VCaP (cell line): ENCODE results near the gene GPX1.
A peak's percentile ranks its signal among the peaks of the same experiment; 100 is the strongest.
"Not testable (repeated sequence)": the region's sequence is repeated elsewhere in the genome, so short reads cannot be mapped to it uniquely, and the experiment has no call there.

Source experiments
- H3K27ac ChIP-seq: fragments of 450-650 bp; 2 replicates; pipeline ENCODE4 v1.5.1; 2017
- TF ChIP-seq, protein P1 (sequence below): fragments of 450-650 bp; conservative IDR thresholded peaks from 2 replicates; pipeline ENCODE4 v1.5.1; 2017; ENCODE audit warnings: mild to moderate bottlenecking, moderate library complexity

Gene GPX1

DNA sequence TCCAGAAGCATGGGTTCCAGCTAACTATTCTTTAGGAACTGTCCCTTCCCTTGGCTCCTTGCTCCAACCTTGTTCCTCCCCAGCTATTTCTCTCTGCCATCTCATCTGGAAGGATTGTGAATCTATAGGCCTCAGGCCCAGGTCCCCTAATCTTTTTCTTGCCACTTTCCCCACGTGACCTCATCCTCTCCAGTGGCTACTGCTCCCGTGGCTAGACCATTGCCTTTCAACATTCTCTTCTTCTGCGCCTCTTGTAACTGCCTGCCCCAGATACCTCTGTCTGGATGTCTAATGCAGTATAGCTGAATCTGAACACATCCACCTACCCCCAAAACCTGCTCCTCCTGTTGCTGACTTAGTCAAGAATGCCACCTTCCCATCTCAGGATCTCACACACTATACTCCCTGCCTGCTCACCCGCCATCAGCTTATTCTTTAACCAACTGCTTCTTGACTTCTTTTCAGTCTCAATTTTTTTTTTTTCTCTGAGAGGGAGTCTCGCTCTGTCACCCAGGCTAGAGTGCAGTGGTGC is 5.2 kb downstream of the GPX1 start:
- TF ChIP-seq, protein P1, sequence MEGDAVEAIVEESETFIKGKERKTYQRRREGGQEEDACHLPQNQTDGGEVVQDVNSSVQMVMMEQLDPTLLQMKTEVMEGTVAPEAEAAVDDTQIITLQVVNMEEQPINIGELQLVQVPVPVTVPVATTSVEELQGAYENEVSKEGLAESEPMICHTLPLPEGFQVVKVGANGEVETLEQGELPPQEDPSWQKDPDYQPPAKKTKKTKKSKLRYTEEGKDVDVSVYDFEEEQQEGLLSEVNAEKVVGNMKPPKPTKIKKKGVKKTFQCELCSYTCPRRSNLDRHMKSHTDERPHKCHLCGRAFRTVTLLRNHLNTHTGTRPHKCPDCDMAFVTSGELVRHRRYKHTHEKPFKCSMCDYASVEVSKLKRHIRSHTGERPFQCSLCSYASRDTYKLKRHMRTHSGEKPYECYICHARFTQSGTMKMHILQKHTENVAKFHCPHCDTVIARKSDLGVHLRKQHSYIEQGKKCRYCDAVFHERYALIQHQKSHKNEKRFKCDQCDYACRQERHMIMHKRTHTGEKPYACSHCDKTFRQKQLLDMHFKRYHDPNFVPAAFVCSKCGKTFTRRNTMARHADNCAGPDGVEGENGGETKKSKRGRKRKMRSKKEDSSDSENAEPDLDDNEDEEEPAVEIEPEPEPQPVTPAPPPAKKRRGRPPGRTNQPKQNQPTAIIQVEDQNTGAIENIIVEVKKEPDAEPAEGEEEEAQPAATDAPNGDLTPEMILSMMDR: no peak

DNA sequence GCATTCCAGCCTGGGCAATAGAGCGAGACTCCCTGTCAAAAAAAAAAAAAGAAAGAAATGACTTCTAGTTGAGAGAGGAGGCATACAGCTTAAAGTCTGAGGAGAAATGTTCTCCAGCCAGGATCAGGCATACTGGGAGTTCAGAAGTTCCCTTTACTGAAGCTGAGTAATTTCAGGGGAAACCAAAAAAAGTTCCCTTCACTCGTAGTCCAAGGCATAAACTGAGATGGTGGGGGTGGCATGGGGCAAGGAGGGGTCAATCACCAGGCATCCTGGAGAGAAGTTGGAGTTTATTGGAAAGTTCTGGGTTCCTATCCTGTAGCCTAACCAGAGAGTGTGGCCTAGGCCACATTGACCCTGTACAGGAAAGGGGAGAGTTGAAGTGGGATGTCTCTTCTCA is 5.9 kb downstream of the GPX1 start:
- TF ChIP-seq, protein P1: no peak
- H3K27ac ChIP-seq: no peak overlapping the region

More for the DNA sequence above, 5.2 kb downstream of the GPX1 start:
- no peak overlapping the region for H3K27ac ChIP-seq

DNA sequence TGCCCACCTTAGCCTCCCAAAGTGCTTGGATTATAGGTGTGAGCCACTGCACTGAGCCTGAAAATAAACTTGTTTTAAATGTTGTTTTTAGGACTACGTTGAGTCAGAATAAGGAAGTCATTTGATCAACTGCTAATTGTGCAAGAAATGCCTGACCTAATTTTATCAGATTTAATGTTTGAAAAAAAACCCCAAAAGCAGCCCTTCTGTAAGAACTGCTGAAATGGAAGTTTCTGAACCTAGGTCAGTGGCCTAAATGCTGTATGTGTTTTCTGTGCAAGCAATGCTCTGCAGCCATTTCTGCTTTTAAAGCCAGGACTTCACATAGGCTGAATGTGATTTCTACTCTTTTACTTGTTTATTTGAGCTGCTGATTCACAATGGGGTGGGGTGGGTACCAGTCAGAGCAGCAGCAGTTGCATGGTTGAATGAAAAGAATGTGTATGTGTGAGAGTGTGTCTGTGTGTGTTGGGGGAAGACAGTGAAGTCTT is 6.6 kb downstream of the GPX1 start:
- TF ChIP-seq, protein P1: no peak

DNA sequence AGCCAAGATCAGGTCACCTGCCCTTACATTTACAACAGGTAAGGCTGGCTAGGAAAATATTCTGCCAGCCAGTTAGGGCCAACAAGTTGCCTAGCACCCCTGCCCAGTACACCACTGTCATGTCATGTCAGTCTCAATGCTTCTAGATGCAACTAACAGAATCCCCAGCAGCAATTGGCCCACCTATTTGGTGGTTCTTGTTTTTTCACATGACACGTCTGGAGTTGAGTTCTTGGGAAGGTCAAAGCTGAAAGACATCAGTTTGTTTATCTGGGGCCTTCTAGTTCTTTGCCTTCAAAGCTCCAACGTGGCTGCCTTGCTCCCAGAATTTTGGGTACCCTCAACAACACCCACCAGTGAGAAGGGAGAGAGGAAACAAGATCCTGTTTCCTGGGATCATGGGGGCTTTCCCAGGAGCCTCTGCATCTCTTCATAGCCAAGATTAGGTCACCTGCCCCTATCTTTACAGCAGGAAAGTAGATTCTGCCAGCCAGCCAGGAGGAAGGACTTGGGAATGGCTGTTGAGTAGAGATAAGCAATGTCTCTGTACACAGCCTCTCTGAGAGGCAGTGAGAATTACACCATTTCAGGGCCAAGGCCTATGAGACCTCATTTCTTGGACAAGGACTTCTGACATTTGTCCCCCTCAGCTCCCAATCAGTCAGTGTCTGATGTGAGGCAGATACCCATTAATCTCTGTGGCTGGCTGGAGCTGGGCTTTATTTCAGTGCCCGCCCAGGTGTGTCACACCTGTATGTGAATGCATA is 8.6 kb downstream of the GPX1 start:
- TF ChIP-seq, protein P1: no peak
- H3K27ac ChIP-seq: no peak overlapping the region

More for the DNA sequence above, 6.6 kb downstream of the GPX1 start:
- 0 out of 2 replicates have a peak overlapping the region, but pooled peaks have one; percentile 5 for H3K27ac ChIP-seq

DNA sequence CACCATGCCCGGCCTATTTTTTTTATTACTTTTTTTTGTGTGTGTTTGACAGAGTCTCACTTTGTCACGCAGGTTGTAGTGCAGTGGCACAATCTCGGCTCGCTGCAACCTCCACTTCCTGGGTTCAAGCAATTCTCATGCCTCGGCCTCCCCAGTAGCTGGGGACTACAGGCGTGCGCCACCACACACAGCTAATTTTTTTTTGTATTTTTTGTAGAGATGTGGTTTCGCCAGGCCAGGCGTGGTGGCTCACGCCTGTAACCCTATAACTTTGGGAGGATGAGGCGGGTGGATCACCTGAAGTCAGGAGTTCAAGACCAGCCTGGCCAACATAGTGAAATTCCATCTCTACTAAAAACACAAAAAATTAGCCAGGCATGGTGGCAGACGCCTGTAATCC is 9.8 kb downstream of the GPX1 start:
- not testable (repeated sequence) for H3K27ac ChIP-seq

DNA sequence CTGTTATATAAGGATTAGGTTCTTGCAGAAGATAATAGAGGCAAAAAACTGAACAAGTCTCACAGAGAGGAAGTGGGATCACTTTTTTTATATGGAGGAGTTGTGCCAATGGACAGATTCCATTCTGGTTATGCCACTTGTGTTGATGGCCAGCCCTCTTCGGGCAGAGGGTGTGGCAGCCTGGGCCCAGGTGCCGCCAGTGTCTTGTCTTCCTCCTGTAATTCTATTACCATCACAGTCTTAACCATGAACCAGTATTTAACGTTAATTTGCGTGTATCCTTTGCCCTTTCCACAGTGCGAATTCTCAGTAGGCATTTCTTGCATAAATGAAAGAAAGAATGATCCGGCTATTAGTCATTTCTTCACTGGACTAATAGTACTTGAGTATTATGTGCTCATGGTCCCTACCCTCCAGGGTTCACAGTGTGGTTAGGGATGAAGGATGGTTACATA is 11.3 kb downstream of the GPX1 start:
- TF ChIP-seq, protein P1: no peak
- H3K27ac ChIP-seq: no peak overlapping the region

DNA sequence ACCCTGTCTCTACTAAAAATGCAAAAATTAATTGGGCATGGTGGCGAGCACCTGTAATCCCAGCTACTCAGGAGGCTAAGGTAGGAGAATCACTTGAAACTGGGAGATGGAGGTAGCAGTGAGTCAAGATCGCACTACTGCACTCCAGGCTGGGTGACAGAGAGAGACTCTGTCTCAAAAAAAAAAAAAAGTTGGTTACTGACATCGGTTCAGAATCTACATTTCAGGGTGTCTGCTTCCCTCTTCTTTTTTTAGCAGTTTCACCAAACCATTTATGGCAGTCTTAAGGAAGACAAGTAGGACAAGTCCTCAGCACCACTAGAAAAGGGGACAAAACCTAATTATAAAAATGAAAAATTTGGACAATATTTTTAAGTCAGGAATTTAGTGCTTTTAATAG is 15.0 kb downstream of the GPX1 start:
- TF ChIP-seq, protein P1: no peak
- H3K27ac ChIP-seq: no peak overlapping the region

DNA sequence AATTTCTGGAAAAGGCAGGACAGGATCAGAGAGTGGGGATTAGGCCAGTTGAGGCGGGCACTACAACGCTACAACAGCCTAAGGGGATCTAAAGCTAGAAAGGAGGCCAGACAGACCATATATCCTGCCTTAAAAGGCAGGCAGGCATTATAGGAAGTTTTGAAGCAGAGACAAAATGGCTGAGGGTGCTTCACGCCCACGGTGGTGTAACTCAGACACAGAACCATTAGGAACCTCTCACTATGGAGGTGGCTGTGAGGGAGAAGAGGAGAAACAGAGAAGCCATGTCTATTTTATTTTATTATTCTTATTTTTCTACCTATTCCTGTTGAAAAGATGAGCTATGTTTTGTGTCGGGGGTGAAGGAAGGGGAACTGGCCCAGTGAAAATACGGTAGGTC is 16.2 kb downstream of the GPX1 start:
- H3K27ac ChIP-seq: no peak overlapping the region
- TF ChIP-seq, protein P1: no peak
